Mesendoderm (in vitro differentiated cells): Measurements from ENCODE around the gene LGALS7.
"Not testable (repeated sequence)": the region's sequence is repeated elsewhere in the genome, so short reads cannot be mapped to it uniquely, and the experiment has no call there.

Experiments used
- DNase-seq: peaks from one replicate; pipeline ENCODE4 v3.0.0; 2013
- H2AK5ac ChIP-seq: 2 replicates; pipeline ENCODE4 v1.6.1; 2013; ENCODE audit warnings: low read length, inconsistent platforms
- H2BK120ac ChIP-seq: 2 replicates; pipeline ENCODE4 v1.6.1; 2013; ENCODE audit warnings: low read depth, mild to moderate bottlenecking, low read length, moderate library complexity, mixed read lengths
- H2BK15ac ChIP-seq: replicated peaks from 2 replicates; pipeline ENCODE4 v1.6.1; 2013; ENCODE audit warnings: low read depth, mild to moderate bottlenecking, moderate library complexity
- H2BK5ac ChIP-seq: 2 replicates; pipeline ENCODE4 v1.6.1; 2013; ENCODE audit warnings: low read length, inconsistent platforms
- H3K18ac ChIP-seq: 2 replicates; pipeline ENCODE4 v1.6.1; 2013; ENCODE audit warnings: mild to moderate bottlenecking, low read length, mixed read lengths
- H3K23ac ChIP-seq: one replicate; pipeline ENCODE4 v1.6.1; 2013; ENCODE audit warnings: low read length
- H3K27ac ChIP-seq: 2 replicates; pipeline ENCODE4 v1.5.1; 2013; ENCODE audit warnings: low read depth, mild to moderate bottlenecking, inconsistent platforms, low read length, moderate library complexity
- H3K27me3 ChIP-seq: 2 replicates; pipeline ENCODE4 v1.6.1; 2013; ENCODE audit warnings: low read length, control low read depth, mild to moderate bottlenecking, inconsistent platforms; ENCODE audit not compliant: insufficient read depth, poor library complexity
- H3K36me3 ChIP-seq: 2 replicates; pipeline ENCODE4 v1.6.1; 2013; ENCODE audit warnings: low read length, inconsistent platforms; ENCODE audit not compliant: control insufficient read depth, insufficient read depth
- H3K4ac ChIP-seq: one replicate; pipeline ENCODE4 v1.6.1; 2013; ENCODE audit warnings: low read depth, mild to moderate bottlenecking, low read length, moderate library complexity
- H3K4me1 ChIP-seq: 2 replicates; pipeline ENCODE4 v1.6.1; 2013; ENCODE audit warnings: low read depth, low read length, inconsistent platforms; ENCODE audit not compliant: control insufficient read depth
- H3K4me2 ChIP-seq: 2 replicates; pipeline ENCODE4 v1.6.1; 2013; ENCODE audit warnings: low read length
- H3K4me3 ChIP-seq: 2 replicates; pipeline ENCODE4 v1.5.1; 2013; ENCODE audit warnings: mild to moderate bottlenecking, low read length
- H3K56ac ChIP-seq: one replicate; pipeline ENCODE4 v1.6.1; 2013; ENCODE audit warnings: low read length
- H3K79me1 ChIP-seq: 2 replicates; pipeline ENCODE4 v1.6.1; 2013; ENCODE audit warnings: low read length, inconsistent platforms
- H3K79me2 ChIP-seq: 2 replicates; pipeline ENCODE4 v1.6.1; 2013; ENCODE audit warnings: mild to moderate bottlenecking, low read length; ENCODE audit not compliant: control insufficient read depth, insufficient read depth
- H3K9ac ChIP-seq: 2 replicates; pipeline ENCODE4 v1.6.1; 2013; ENCODE audit warnings: low read length, inconsistent platforms
- H4K5ac ChIP-seq: one replicate; pipeline ENCODE4 v1.6.1; 2013; ENCODE audit warnings: low read length
- H4K8ac ChIP-seq: one replicate; pipeline ENCODE4 v1.6.1; 2013; ENCODE audit warnings: low read depth, mild to moderate bottlenecking, control low read depth, low read length, moderate library complexity
- WGBS: extraction: QIAGEN DNeasy Blood & Tissue Kit; methylation state at CpG from one replicate; pipeline ENCODE4 v1.1.7; 2013; ENCODE audit warnings: low lambda C conversion rate, missing lambda C conversion rate; ENCODE audit not compliant: insufficient coverage; ENCODE audit errors: extremely low coverage; 5-methylcytosine and 5-hydroxymethylcytosine counted together

The LGALS7 gene

DNA sequence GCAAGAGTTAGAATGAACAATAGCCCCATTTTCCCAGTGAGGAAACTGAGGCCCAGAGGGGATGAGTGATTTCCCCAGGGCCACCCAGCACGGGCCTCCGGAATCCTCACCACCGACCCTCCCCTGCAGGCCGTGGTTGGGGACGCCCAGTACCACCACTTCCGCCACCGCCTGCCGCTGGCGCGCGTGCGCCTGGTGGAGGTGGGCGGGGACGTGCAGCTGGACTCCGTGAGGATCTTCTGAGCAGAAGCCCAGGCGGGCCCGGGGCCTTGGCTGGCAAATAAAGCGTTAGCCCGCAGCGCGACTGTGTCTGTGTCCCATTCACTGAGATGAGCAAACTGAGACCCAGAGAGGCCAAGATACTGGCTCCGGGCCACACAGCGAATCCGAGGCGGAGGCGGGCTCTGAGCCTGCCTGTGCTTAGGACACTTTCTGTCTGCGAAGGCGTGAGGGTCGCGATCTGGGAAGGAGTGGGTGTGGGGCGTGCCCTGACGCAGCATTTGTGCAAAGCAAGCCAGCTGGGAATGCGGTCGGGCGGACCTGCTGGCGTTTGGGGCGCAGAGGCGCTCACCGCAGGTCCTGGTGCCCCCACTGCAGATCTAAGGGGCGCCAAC lies 18.2 kb upstream of the LGALS7 start:
- DNase-seq, H3K4me1 ChIP-seq, H3K79me1 ChIP-seq, H3K23ac ChIP-seq, H3K4ac ChIP-seq, H3K18ac ChIP-seq, H2BK5ac ChIP-seq, H3K27me3 ChIP-seq, H3K36me3 ChIP-seq, H4K5ac ChIP-seq, H3K27ac ChIP-seq, H4K8ac ChIP-seq, H2BK15ac ChIP-seq, H3K9ac ChIP-seq, H2BK120ac ChIP-seq, H2AK5ac ChIP-seq, H3K56ac ChIP-seq, H3K4me3 ChIP-seq, H3K79me2 ChIP-seq, H3K4me2 ChIP-seq: not testable (repeated sequence)
- no CpG with 5 or more reads among the region's 40 CpGs for WGBS

DNA sequence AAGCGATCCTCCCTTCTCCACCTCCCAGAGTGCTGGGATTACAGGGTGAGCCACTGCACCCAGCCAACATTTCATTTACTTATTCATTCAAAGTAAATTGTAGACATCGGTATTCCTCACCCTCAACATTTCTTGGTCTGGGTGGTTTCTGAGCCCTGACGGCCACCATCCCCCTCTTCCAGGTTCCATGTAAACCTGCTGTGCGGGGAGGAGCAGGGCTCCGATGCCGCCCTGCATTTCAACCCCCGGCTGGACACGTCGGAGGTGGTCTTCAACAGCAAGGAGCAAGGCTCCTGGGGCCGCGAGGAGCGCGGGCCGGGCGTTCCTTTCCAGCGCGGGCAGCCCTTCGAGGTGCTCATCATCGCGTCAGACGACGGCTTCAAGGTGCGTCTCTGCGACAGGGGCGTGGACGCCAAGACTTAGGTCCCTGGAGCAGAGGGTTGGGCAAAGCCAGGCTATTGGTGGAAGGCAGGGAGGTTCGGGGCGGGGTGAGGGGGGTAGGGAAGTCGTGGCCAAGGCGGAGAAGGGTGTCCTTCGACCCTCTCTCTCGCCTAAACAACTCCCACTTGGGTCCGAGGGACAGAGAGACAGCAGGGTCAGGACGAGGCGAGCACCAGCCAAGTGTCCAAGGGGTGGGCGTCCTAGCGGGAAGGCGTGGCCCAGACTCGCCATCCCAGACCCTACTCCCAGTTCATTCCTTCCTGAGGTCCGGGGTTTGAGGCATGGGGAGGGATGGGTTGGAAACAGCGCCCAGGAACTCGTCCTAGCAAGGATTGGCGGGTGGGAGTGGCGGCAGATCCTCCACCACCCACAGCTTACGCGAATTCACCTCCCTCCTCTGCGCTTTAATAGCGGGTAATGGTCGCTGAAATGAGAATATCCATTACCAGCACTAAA lies 17.4 kb upstream of the LGALS7 start:
- H3K18ac ChIP-seq, H3K9ac ChIP-seq, H2BK15ac ChIP-seq, H3K56ac ChIP-seq, H3K36me3 ChIP-seq, H4K5ac ChIP-seq, H3K27me3 ChIP-seq, H2BK5ac ChIP-seq, H3K4me1 ChIP-seq, H2AK5ac ChIP-seq, H3K27ac ChIP-seq, H3K4me3 ChIP-seq, H3K79me1 ChIP-seq, H3K4ac ChIP-seq, H3K23ac ChIP-seq, DNase-seq, H4K8ac ChIP-seq, H3K4me2 ChIP-seq, H3K79me2 ChIP-seq, H2BK120ac ChIP-seq: not testable (repeated sequence)
- no CpG with 5 or more reads among the region's 49 CpGs for WGBS

- H3K79me1 ChIP-seq: no peaks in the 10 kb centered on the region
- H4K5ac ChIP-seq: no peak within 1 kb of the TSS
- no peak within 1 kb of the TSS for H3K4me2 ChIP-seq
- H2BK120ac ChIP-seq: no peak within 1 kb of the TSS
- no CpG with 5 or more reads among the region's 17 CpGs for WGBS
- no peak within 1 kb of the TSS for H2AK5ac ChIP-seq
- no peak within 1 kb of the TSS for H3K9ac ChIP-seq
- no peak within 1 kb of the TSS for H3K27ac ChIP-seq
- no peak within 1 kb of the TSS for H4K8ac ChIP-seq
- no peaks in the 10 kb centered on the region for H3K79me2 ChIP-seq
- no peak within 1 kb of the TSS for H3K4ac ChIP-seq
- H3K27me3 ChIP-seq: no peaks in the 10 kb centered on the region
- no peak within 1 kb of the TSS for H2BK15ac ChIP-seq
- peak within 1 kb of the TSS; percentile 15 for H3K56ac ChIP-seq
- no peak within 1 kb of the TSS for H3K4me3 ChIP-seq
- H2BK5ac ChIP-seq: no peak within 1 kb of the TSS
- no peak within 1 kb of the TSS for H3K18ac ChIP-seq
- H3K4me1 ChIP-seq: no peaks in the 10 kb centered on the region
- no peak within 1 kb of the TSS for H3K23ac ChIP-seq
- no peak for DNase-seq
- H3K36me3 ChIP-seq: no peaks in the 10 kb centered on the region
These were observed 15.3 kb upstream of the LGALS7 start, which contains the start of gene LGALS7B for GRCh38 chr19:38788478-38789243. Gene LGALS7B (plus strand): TSS chr19:38789200. CDS start chr19:38789227, 27 bp downstream.

GRCh38 chr19:38786572-38787265 lies 13.4 kb upstream of the LGALS7 start:
- H4K8ac ChIP-seq: no peak overlapping the region
- no peak overlapping the region for H3K4me2 ChIP-seq
- no peak overlapping the region for H2BK120ac ChIP-seq
- no peak overlapping the region for H3K56ac ChIP-seq
- no peaks in the 10 kb centered on the region for H3K27me3 ChIP-seq
- H3K18ac ChIP-seq: no peak overlapping the region
- no peaks in the 10 kb centered on the region for H3K4me1 ChIP-seq
- no peak overlapping the region for H3K9ac ChIP-seq
- H3K79me2 ChIP-seq: no peaks in the 10 kb centered on the region
- no peak overlapping the region for H2BK15ac ChIP-seq
- no peak overlapping the region for H3K23ac ChIP-seq
- no peak overlapping the region for H2AK5ac ChIP-seq
- H3K4ac ChIP-seq: no peak overlapping the region
- H3K27ac ChIP-seq: no peak overlapping the region
- H3K36me3 ChIP-seq: no peaks in the 10 kb centered on the region
- no peaks in the 10 kb centered on the region for H3K79me1 ChIP-seq
- WGBS: no CpG with 5 or more reads among the region's 11 CpGs
- H2BK5ac ChIP-seq: no peak overlapping the region
- no peak for DNase-seq
- no peak overlapping the region for H4K5ac ChIP-seq
- no peak overlapping the region for H3K4me3 ChIP-seq

DNA sequence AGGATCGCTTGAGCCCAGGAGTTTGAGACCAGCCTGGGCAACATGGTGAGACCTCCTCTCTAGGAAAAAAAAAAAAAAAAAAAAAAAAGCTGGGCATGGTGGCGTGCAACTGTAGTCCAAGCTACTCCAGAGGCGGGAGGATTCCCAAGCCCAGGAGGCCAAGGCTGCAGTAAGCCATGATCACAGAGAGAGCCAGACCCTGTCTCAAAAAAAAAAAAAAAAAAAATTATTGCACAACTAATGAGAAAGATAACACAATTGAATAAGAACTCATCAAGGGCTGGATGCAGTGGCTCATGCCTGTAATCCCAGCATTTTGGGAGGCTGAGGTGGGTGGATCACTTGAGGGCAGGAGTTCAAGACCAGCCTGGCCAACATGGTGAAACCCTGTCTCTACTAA lies 12.7 kb upstream of the LGALS7 start:
- H4K5ac ChIP-seq, H3K79me1 ChIP-seq, H2AK5ac ChIP-seq, H4K8ac ChIP-seq, H2BK5ac ChIP-seq, H3K27ac ChIP-seq, H3K4me2 ChIP-seq, H2BK15ac ChIP-seq, H2BK120ac ChIP-seq, H3K4me1 ChIP-seq, H3K4ac ChIP-seq, H3K36me3 ChIP-seq, H3K23ac ChIP-seq, H3K4me3 ChIP-seq, H3K27me3 ChIP-seq, H3K56ac ChIP-seq, H3K9ac ChIP-seq, H3K79me2 ChIP-seq, H3K18ac ChIP-seq, DNase-seq: not testable (repeated sequence)
- no CpG with 5 or more reads among the region's 3 CpGs for whole genome bisulfite sequencing
